Fibroblast of peridontal ligament (primary cell): Measurements from ENCODE around the gene HOXB2.

ENCODE experiments used
- DNase-seq: peaks from one replicate; pipeline ENCODE4 v3.0.0-alpha.2; 2010; ENCODE audit errors: extremely low read depth

HOXB2 gene

GRCh38 chr17:48565925-48566710, 21.2 kb upstream of the HOXB2 start:
- DNase-seq, result no peak

- DNase-seq, result no peak
Measured at GRCh38 chr17:48565022-48565554, 20.2 kb upstream of the HOXB2 start.

- no peak for DNase-seq
Measured at GRCh38 chr17:48564188-48565021, 19.5 kb upstream of the HOXB2 start.

- DNase-seq, result no peak
Measured at GRCh38 chr17:48563867-48564187, 18.9 kb upstream of the HOXB2 start.

GRCh38 chr17:48563385-48563838, 18.5 kb upstream of the HOXB2 start:
- no peak for DNase-seq

- DNase-seq, result no peak
Measured at GRCh38 chr17:48562934-48563333, 18.0 kb upstream of the HOXB2 start.

- DNase-seq, result no peak
Measured at GRCh38 chr17:48561884-48562810, 17.2 kb upstream of the HOXB2 start.

- DNase-seq, result no peak
Measured at GRCh38 chr17:48559840-48560817, 15.2 kb upstream of the HOXB2 start.

GRCh38 chr17:48559122-48559839, 14.4 kb upstream of the HOXB2 start:
- no peak for DNase-seq

GRCh38 chr17:48558831-48559121, 13.9 kb upstream of the HOXB2 start:
- DNase-seq, result no peak

GRCh38 chr17:48558057-48558830, 13.3 kb upstream of the HOXB2 start:
- no peak for DNase-seq

GRCh38 chr17:48556576-48557401, 11.9 kb upstream of the HOXB2 start:
- DNase-seq, result no peak

GRCh38 chr17:48556229-48556575, 11.3 kb upstream of the HOXB2 start:
- no peak for DNase-seq

GRCh38 chr17:48555258-48556228, 10.6 kb upstream of the HOXB2 start:
- DNase-seq, result no peak

GRCh38 chr17:48554412-48555257, 9.7 kb upstream of the HOXB2 start:
- no peak for DNase-seq

- DNase-seq, result no peak
Measured at GRCh38 chr17:48553826-48554225, 8.9 kb upstream of the HOXB2 start.
